Lower leg skin (tissue), 4 donors: Measurements from ENCODE around the gene RAD51. TPM values are rescaled to one million over a fixed set of nuclear protein-coding genes. Genes with fewer than 3 reads are reported as not detected.

Experiments used
- DNase-seq, 2 donors: peaks; one replicate each; pipeline ENCODE4 v3.0.0-alpha.2; 2019; ENCODE audit warnings: low spot score in 2 of 2
- H3K4me3 ChIP-seq: fragments of 200-600 bp; sonication (generic); 2 replicates; pipeline ENCODE4 v1.5.1; 2017; ENCODE audit warnings: mild to moderate bottlenecking, low read depth; ENCODE audit not compliant: poor library complexity, severe bottlenecking
- POLR2A ChIP-seq, 2 donors: fragments of 450-650 bp; IDR thresholded peaks; one replicate each; pipeline ENCODE4 v1.6.1; 2016 to 2017; ENCODE audit warnings: antibody characterized with exemption in 2 of 2, mild to moderate bottlenecking in 1 of 2, moderate library complexity in 1 of 2
- WGBS, 2 donors: methylation state at CpG; one replicate each; pipeline ENCODE4 v1.1.5; 2018; 5-methylcytosine and 5-hydroxymethylcytosine counted together
- intact Hi-C: fragments of 100-400 bp; cut with DNase I; formaldehyde crosslinking; loops from one replicate; pipeline ENCODE4 v1.15.0; 2023; ENCODE audit warnings: low total_unique reads
- total RNA-seq, 4 donors: library from RNA; depleted of rRNA; stranded (reverse); fragments of >200 nt; gene quantifications; one replicate each; pipeline ENCODE4 v1.1.0, GENCODE V29; 2016
- TF ChIP-seq, protein P1 (sequence below), 3 donors: fragments of 450-650 bp; IDR thresholded peaks; one replicate each; pipeline ENCODE4 v1.5.1; 2016; ENCODE audit warnings: antibody characterized with exemption in 3 of 3, mild to moderate bottlenecking in 3 of 3, moderate library complexity in 2 of 3

The RAD51 gene
- total RNA-seq, 4 donors from 2014 or later, result 0.46 to 1.4 (median 0.68) TPM

DNA sequence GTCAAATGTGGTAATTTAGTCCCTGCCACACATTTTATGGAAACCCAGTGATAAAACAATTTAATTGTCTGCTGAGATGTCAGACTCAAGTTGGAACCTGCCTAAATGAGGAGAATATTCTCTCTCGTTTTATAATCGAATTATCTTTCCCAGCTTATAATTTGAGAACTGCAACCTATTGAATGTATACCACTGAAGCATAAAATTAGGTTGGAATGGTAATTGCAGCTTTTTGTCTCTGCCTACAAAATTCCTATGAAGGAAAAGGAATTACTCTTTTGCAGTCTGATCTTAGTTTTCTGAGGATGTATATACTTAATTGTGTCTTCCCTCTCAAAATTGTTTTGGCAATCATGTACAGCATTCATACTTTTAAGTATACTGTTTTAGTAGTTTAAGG, 28.9 kb downstream of the RAD51 start:
- DNase-seq, result no peak
- intact Hi-C loops, result no loop called here
- H3K4me3 ChIP-seq, result no peak overlapping the region
- TF ChIP-seq, protein P1, sequence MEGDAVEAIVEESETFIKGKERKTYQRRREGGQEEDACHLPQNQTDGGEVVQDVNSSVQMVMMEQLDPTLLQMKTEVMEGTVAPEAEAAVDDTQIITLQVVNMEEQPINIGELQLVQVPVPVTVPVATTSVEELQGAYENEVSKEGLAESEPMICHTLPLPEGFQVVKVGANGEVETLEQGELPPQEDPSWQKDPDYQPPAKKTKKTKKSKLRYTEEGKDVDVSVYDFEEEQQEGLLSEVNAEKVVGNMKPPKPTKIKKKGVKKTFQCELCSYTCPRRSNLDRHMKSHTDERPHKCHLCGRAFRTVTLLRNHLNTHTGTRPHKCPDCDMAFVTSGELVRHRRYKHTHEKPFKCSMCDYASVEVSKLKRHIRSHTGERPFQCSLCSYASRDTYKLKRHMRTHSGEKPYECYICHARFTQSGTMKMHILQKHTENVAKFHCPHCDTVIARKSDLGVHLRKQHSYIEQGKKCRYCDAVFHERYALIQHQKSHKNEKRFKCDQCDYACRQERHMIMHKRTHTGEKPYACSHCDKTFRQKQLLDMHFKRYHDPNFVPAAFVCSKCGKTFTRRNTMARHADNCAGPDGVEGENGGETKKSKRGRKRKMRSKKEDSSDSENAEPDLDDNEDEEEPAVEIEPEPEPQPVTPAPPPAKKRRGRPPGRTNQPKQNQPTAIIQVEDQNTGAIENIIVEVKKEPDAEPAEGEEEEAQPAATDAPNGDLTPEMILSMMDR (IDR thresholded peaks at IDR 0.05), result no peak
- no peak for TF ChIP-seq POLR2A (IDR thresholded peaks at IDR 0.05)
- 52% methylated on average over 2 of the region's 2 CpGs for WGBS, 2 donors

DNA sequence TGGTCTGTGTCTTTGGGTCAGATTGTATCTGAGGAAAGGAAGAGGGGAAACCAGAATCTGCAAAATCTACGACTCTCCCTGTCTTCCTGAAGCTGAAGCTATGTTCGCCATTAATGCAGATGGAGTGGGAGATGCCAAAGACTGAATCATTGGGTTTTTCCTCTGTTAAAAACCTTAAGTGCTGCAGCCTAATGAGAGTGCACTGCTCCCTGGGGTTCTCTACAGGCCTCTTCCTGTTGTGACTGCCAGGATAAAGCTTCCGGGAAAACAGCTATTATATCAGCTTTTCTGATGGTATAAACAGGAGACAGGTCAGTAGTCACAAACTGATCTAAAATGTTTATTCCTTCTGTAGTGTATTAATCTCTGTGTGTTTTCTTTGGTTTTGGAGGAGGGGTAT, 36.1 kb downstream of the RAD51 start:
- no peak for TF ChIP-seq POLR2A (IDR thresholded peaks at IDR 0.05)
- TF ChIP-seq, protein P1 (IDR thresholded peaks at IDR 0.05), result no peak
- H3K4me3 ChIP-seq, result no peak overlapping the region
- DNase-seq, result no peak
- intact Hi-C loops, result no loop called here
- WGBS, 2 donors, result 63 to 78% methylated on average over 3 of the region's 3 CpGs

DNA sequence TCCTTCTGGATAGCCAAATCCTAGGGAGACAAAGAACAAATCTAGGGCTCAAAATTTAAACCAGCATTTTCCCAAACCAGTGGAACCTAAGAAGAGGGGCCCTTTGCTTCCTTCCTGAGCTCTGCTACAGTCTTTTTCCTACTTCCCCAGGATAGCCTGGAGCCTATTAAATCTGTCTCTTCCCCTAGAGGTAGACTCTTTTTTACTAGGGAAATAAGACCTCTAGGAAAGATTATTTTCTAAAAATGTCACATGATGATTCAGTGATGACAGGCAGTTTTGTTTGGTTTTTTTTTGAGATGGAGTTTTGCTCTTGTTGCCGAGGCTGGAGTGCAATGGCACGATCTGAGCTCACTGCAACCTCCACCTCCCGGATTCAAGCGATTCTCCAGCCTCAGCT, 41.6 kb downstream of the RAD51 start:
- H3K4me3 ChIP-seq, result no peak overlapping the region
- no peak for DNase-seq
- intact Hi-C loops, result no loop called here
- WGBS, 2 donors, result 90 to 95% methylated on average over 4 of the region's 4 CpGs
- TF ChIP-seq POLR2A (IDR thresholded peaks at IDR 0.05), result no peak
- TF ChIP-seq, protein P1 (IDR thresholded peaks at IDR 0.05), result no peak

DNA sequence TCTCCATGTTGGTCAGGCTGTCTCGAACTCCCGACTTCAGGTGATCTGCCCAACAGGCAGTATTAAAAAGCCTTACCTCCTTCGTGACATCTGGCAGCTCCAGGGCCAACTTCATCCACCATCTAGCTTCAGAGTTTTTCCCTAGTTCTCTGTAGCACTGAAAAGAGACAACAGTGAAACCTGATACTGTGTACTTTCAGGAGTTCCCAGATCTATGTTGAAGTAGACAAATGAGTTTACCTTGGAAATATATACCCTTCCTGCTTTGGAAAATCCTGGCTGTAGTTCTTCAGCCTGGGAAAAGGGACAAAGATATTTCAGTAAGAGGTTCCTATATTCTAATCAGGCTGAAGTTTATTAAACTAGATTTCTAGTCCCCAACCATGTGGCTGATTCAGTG, 42.1 kb downstream of the RAD51 start:
- no peak overlapping the region for H3K4me3 ChIP-seq
- 88 to 96% methylated on average over 3 of the region's 3 CpGs for WGBS, 2 donors
- intact Hi-C loops, result no loop called here
- no peak for TF ChIP-seq POLR2A (IDR thresholded peaks at IDR 0.05)
- TF ChIP-seq, protein P1 (IDR thresholded peaks at IDR 0.05), result no peak
- no peak for DNase-seq

DNA sequence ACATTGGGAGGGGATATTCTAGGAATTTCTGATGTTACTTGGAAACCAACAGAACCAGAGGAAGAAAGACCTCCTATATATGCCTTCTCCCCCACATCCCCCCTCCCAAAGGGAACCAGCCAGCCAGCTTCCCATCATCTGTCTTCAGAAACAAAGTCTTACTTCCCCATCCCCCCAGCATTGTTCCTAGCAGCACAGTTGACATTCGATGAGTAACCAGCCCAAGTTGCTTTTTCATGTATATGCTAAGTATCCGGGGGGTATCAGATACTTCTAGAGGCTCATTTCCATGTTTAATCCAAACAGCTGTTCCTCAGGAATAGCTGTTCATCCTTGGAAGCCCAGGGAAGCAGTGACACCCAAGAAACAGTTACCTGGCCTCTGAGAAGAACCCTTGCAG, 44.1 kb downstream of the RAD51 start:
- intact Hi-C loops, result no loop called here
- TF ChIP-seq POLR2A (IDR thresholded peaks at IDR 0.05), result no peak
- TF ChIP-seq, protein P1 (IDR thresholded peaks at IDR 0.05), result no peak
- H3K4me3 ChIP-seq, result no peak overlapping the region
- WGBS, 2 donors, result 58 to 65% methylated on average over 2 of the region's 2 CpGs
- DNase-seq, result peak in 1 of 2 donors; percentile 15

DNA sequence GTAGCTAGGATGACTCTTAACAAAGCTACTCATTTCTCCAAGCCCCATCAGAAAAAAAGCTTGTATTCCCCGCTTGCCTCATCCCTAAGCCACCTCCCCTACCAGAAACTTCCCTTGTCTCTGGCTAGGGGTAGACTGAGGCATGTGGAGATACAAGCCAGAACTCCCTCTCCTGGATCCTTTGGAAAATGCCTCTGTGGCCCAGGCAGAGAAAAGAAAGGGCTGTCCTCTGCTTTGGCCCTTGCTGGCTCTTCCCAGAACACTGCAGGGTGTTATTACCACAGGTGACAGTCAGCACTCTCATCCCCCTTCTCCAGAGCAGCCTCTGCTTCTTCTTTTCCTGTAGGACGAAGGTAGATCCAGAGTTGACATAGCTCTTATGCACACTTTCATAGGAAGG, 44.9 kb downstream of the RAD51 start:
- intact Hi-C loops, result no loop called here
- peak in 1 of 2 donors; percentile 43 for DNase-seq
- TF ChIP-seq, protein P1 (IDR thresholded peaks at IDR 0.05), result no peak
- TF ChIP-seq POLR2A (IDR thresholded peaks at IDR 0.05), result no peak
- 88 to 97% methylated on average over 2 of the region's 2 CpGs for WGBS, 2 donors
- H3K4me3 ChIP-seq, result no peak overlapping the region
